ENCODE results near the gene KCNC3.

KCNC3 gene

DNA sequence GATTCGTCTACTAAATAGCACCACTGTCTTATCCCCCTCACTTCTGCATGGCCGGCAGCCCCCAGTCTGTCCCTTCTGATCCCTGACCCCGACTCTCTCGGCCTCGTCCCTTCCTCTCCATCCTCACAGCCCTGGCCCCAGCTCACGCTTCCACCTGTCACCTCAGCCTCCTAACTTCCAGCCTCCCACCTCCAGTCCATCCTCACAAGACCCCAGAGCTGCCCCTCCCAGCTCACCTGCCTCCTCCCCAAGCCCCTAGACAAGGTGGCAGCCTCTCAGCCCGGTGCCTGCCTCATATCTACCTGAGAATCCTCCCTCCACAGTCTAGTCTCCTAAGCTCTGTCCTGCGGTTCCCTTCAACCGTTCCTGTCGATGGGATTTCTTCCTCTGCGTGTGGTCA lies 10.0 kb downstream of the KCNC3 start:
- H3F3A ChIP-seq (ENCODE audit: insufficient read depth, low read length): no peaks in the 10 kb centered on the region
- H3K36me3 ChIP-seq (ENCODE audit: insufficient read depth, low read length): 0 out of 2 replicates have a peak, but pooled peaks cover 5% of the 10 kb centered on the region
- H3K9ac ChIP-seq (ENCODE audit: low read length): no peak overlapping the region
- no peak overlapping the region for H3K4me2 ChIP-seq (ENCODE audit: low read length)
- no peaks in the 10 kb centered on the region for H3K9me3 ChIP-seq (ENCODE audit: low read length)
- no peak overlapping the region for H3K4me3 ChIP-seq (ENCODE audit: low read depth, low read length, poor library complexity, severe bottlenecking)
- no peak overlapping the region for H3K27ac ChIP-seq (ENCODE audit: low read depth, low read length, poor library complexity, severe bottlenecking)
- H3K79me2 ChIP-seq (ENCODE audit: insufficient read depth, low read length): no peaks in the 10 kb centered on the region
- H3K27me3 ChIP-seq (ENCODE audit: insufficient read depth, low read length): no peaks in the 10 kb centered on the region
- H3K9me2 ChIP-seq (ENCODE audit: low read depth, low read length): no peaks in the 10 kb centered on the region
- no peaks in the 10 kb centered on the region for H4K20me1 ChIP-seq (ENCODE audit: insufficient read depth, low read length)
- TF ChIP-seq EZH2 (IDR thresholded peaks at IDR 0.05; ENCODE audit: borderline replicate concordance, low read length): no peak
- TF ChIP-seq, protein P1, sequence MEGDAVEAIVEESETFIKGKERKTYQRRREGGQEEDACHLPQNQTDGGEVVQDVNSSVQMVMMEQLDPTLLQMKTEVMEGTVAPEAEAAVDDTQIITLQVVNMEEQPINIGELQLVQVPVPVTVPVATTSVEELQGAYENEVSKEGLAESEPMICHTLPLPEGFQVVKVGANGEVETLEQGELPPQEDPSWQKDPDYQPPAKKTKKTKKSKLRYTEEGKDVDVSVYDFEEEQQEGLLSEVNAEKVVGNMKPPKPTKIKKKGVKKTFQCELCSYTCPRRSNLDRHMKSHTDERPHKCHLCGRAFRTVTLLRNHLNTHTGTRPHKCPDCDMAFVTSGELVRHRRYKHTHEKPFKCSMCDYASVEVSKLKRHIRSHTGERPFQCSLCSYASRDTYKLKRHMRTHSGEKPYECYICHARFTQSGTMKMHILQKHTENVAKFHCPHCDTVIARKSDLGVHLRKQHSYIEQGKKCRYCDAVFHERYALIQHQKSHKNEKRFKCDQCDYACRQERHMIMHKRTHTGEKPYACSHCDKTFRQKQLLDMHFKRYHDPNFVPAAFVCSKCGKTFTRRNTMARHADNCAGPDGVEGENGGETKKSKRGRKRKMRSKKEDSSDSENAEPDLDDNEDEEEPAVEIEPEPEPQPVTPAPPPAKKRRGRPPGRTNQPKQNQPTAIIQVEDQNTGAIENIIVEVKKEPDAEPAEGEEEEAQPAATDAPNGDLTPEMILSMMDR (IDR thresholded peaks at IDR 0.05; ENCODE audit: low read length): no peak
- H3K4me1 ChIP-seq (ENCODE audit: insufficient read depth, low read length, severe bottlenecking): no peaks in the 10 kb centered on the region
- no peak overlapping the region for H2AFZ ChIP-seq (ENCODE audit: low read length)

DNA sequence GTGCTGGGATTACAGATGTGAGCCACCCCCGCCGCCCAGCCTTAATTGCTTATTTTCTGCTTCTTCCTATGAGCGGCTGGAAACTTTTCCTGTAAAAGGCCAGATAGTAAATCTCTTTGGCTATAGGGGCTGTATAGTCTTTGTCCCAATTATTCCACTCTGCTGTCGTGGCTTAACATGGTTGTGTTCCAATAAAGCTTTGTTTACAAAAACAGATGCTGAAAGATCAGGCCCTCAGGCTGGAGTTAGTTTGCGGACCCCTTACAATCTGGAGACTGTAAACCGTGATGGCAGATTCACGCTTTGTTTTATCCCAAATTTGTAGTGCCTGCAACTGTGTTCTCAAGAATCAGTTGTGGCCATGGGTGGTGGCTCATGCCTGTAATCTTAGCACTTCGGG lies 10.7 kb downstream of the KCNC3 start:
- no peaks in the 10 kb centered on the region for H4K20me1 ChIP-seq (ENCODE audit: insufficient read depth, low read length)
- no peaks in the 10 kb centered on the region for H3K79me2 ChIP-seq (ENCODE audit: insufficient read depth, low read length)
- H3K27me3 ChIP-seq (ENCODE audit: insufficient read depth, low read length): 0 out of 2 replicates have a peak, but pooled peaks cover 1% of the 10 kb centered on the region
- H3K36me3 ChIP-seq (ENCODE audit: insufficient read depth, low read length): 0 out of 2 replicates have a peak, but pooled peaks cover 3% of the 10 kb centered on the region
- no peaks in the 10 kb centered on the region for H3K4me1 ChIP-seq (ENCODE audit: insufficient read depth, low read length, severe bottlenecking)
- H3K9me3 ChIP-seq (ENCODE audit: low read length): no peaks in the 10 kb centered on the region
- H3K9me2 ChIP-seq (ENCODE audit: low read depth, low read length): no peaks in the 10 kb centered on the region
- no peak overlapping the region for H3K27ac ChIP-seq (ENCODE audit: low read depth, low read length, poor library complexity, severe bottlenecking)
- TF ChIP-seq, protein P1 (IDR thresholded peaks at IDR 0.05; ENCODE audit: low read length): no peak
- TF ChIP-seq EZH2 (IDR thresholded peaks at IDR 0.05; ENCODE audit: borderline replicate concordance, low read length): no peak
- no peaks in the 10 kb centered on the region for H3F3A ChIP-seq (ENCODE audit: insufficient read depth, low read length)
- no peak overlapping the region for H2AFZ ChIP-seq (ENCODE audit: low read length)
- no peak overlapping the region for H3K9ac ChIP-seq (ENCODE audit: low read length)
- no peak overlapping the region for H3K4me2 ChIP-seq (ENCODE audit: low read length)
- no peak overlapping the region for H3K4me3 ChIP-seq (ENCODE audit: low read depth, low read length, poor library complexity, severe bottlenecking)

DNA sequence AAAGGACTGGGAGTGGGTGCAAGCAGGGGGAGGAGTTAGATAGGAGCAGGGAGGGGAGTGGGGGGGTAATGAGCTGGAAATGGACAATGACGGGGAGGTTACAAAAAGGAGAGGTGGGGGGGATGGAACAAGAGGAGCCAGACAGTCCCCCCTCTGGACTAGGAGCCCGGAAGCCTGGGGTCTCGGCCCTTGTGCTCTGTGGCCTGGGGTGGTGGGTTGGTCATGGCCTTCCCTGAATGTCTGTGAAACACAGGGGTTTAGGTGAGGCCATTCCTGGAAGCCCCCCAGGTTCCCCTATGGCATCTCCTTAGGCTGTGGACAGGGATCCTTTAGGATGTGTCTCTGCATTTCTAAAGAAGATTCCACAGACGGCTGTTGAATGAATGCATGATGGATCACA lies 12.1 kb downstream of the KCNC3 start:
- Histone ChIP-seq H3K27ac (ENCODE audit: low read depth, low read length, poor library complexity, severe bottlenecking) (no peak overlapping the region), H3K9me3 (ENCODE audit: low read length) (no peaks in the 10 kb centered on the region), H3K9me2 (ENCODE audit: low read depth, low read length) (no peaks in the 10 kb centered on the region), H4K20me1 (ENCODE audit: insufficient read depth, low read length) (no peaks in the 10 kb centered on the region), H3F3A (ENCODE audit: insufficient read depth, low read length) (no peaks in the 10 kb centered on the region), H3K79me2 (ENCODE audit: insufficient read depth, low read length) (no peaks in the 10 kb centered on the region), H3K36me3 (ENCODE audit: insufficient read depth, low read length) (no peaks in the 10 kb centered on the region), H3K4me1 (ENCODE audit: insufficient read depth, low read length, severe bottlenecking) (no peaks in the 10 kb centered on the region), H3K9ac (ENCODE audit: low read length) (no peak overlapping the region), H3K4me2 (ENCODE audit: low read length) (no peak overlapping the region), H3K27me3 (ENCODE audit: insufficient read depth, low read length) (0 out of 2 replicates have a peak, but pooled peaks cover 8% of the 10 kb centered on the region), H2AFZ (ENCODE audit: low read length) (no peak overlapping the region), H3K4me3 (ENCODE audit: low read depth, low read length, poor library complexity, severe bottlenecking) (no peak overlapping the region)
- TF ChIP-seq, protein P1 (IDR thresholded peaks at IDR 0.05; ENCODE audit: low read length): no peak
- TF ChIP-seq EZH2 (IDR thresholded peaks at IDR 0.05; ENCODE audit: borderline replicate concordance, low read length): no peak
